Spleen (tissue), 11 donors: ENCODE results near the gene PTPRM. TPM values are rescaled to one million over a fixed set of nuclear protein-coding genes. Genes with fewer than 3 reads are reported as not detected.

Experiments used
- DNase-seq: peaks from one replicate; pipeline ENCODE4 v3.0.0-alpha.2; 2020
- H3K27ac ChIP-seq, 8 donors: fragments of 200-600 bp; sonication (generic) in 7 of 8; 1 replicate in 4 of 8; 2 replicates in 4 of 8; pipeline versions ENCODE4 v1.5.0 to v1.8.0; 2016 to 2021; ENCODE audit warnings: inconsistent platforms in 4 of 8, mild to moderate bottlenecking in 4 of 8, moderate library complexity in 1 of 8
- H3K27me3 ChIP-seq, 7 donors: fragments of 200-600 bp; sonication (generic) in 6 of 7; replicated peaks in 1 of 7; 1 replicate in 4 of 7; 2 replicates in 3 of 7; pipeline versions ENCODE4 v1.5.0 to v1.8.0; 2016 to 2021; ENCODE audit warnings: inconsistent platforms in 3 of 7, mild to moderate bottlenecking in 1 of 7
- H3K36me3 ChIP-seq, 6 donors: fragments of 200-600 bp; sonication (generic) in 5 of 6; 1 replicate in 4 of 6; 2 replicates in 2 of 6; pipeline versions ENCODE4 v1.5.0 to v1.8.0; 2016 to 2021; ENCODE audit warnings: inconsistent platforms in 2 of 6
- H3K4me1 ChIP-seq, 6 donors: fragments of 200-600 bp; sonication (generic) in 5 of 6; 1 replicate in 3 of 6; 2 replicates in 3 of 6; pipeline versions ENCODE4 v1.5.0 to v1.8.0; 2016 to 2021; ENCODE audit warnings: inconsistent platforms in 3 of 6
- H3K4me3 ChIP-seq, 8 donors: fragments of 200-600 bp; sonication (generic) in 7 of 8; 1 replicate in 4 of 8; 2 replicates in 4 of 8; pipeline versions ENCODE4 v1.5.0 to v1.8.0; 2016 to 2021; ENCODE audit warnings: inconsistent platforms in 4 of 8, mild to moderate bottlenecking in 4 of 8, moderate library complexity in 2 of 8
- H3K9me3 ChIP-seq, 8 donors: fragments of 200-600 bp; sonication (generic) in 7 of 8; 1 replicate in 4 of 8; 2 replicates in 4 of 8; pipeline versions ENCODE4 v1.5.0 to v1.8.0; 2016 to 2021; ENCODE audit warnings: inconsistent platforms in 4 of 8
- CTCF ChIP-seq, 11 experiments: fragments of 200-600 bp in 7 of 11; fragments of 450-650 bp in 4 of 11; sonication (generic) in 4 of 11; IDR thresholded peaks in 8 of 11; conservative IDR thresholded peaks in 3 of 11; 1 replicate in 7 of 11; 2 replicates in 4 of 11; pipeline versions ENCODE4 v1.4.0 to v1.8.0; 2016 to 2021; ENCODE audit warnings: antibody characterized with exemption in 11 of 11, inconsistent platforms in 4 of 11, mild to moderate bottlenecking in 1 of 11
- POLR2A ChIP-seq, 3 donors: fragments of 450-650 bp; IDR thresholded peaks; one replicate each; pipeline ENCODE4 v1.5.1; 2017; ENCODE audit warnings: antibody characterized with exemption in 3 of 3, mild to moderate bottlenecking in 1 of 3
- POLR2AphosphoS5 ChIP-seq, 3 donors: sonication (generic); formaldehyde crosslinking; IDR thresholded peaks; one replicate each; pipeline ENCODE4 v1.5.1; 2017; ENCODE audit warnings: antibody characterized with exemption in 3 of 3
- WGBS, 5 donors: extraction: QIAGEN DNeasy Blood & Tissue Kit in 3 of 5; methylation state at CpG; one replicate each; pipeline versions ENCODE4 v1.1.5 to v1.1.7; 2013 to 2018; 5-methylcytosine and 5-hydroxymethylcytosine counted together
- intact Hi-C: fragments of 100-400 bp; cut with DNase I; formaldehyde crosslinking; loops from one replicate; pipeline ENCODE4 v1.15.0; 2023; ENCODE audit warnings: low total_unique reads
- polyA plus RNA-seq, 3 donors: library from polyadenylated mRNA; stranded (reverse); fragments of 200-250 nt; gene quantifications; one replicate each; pipeline ENCODE4 v1.2.1, GENCODE V29; 2013
- total RNA-seq, 7 donors: library from RNA; depleted of rRNA in 3 of 7; stranded (reverse); fragments of >200 nt in 3 of 7; fragmentation: NEBNext Ultra II Directional in 4 of 7; extraction: Animal tissue kit (Norgen Biotek cat#: 25700) in 4 of 7; gene quantifications; one replicate each; pipeline versions ENCODE4 v1.1.0 to v1.2.1, GENCODE V29; 2016 to 2021
- donor health status: healthy with polysubstance abuse.
- donor health status: DM: no; HTN: no; CAD: no; lungs with moderate emphysema.
- donor health status: DM: no; HTN: no; CAD: no.
- donor health status: Bipolar disorder and iron deficiency.
- donor health status: healthy.
- donor health status: DM: no; HTN: no; CAD: no.
- donor health status: DM: yes; HTN: yes; CAD: no.

PTPRM gene
- total and polyA plus RNA-seq, 10 donors = 23.5 to 97.8 (median 62.8) TPM

GRCh38 chr18:7727361-7728076 lies 160.4 kb downstream of the PTPRM start:
- Histone ChIP-seq H3K4me3 (no peak overlapping the region), H3K27me3 (no peaks in the 10 kb centered on the region), H3K9me3 (peaks cover 0 to 4% (median 0%) of the 10 kb centered on the region in 8 donors), H3K36me3 (no peaks in the 10 kb centered on the region), H3K27ac (no peak overlapping the region), H3K4me1 (peaks cover 0 to 8% (median 0%) of the 10 kb centered on the region in 6 donors)
- WGBS, 5 donors = 49 to 70% (median 55%) methylated on average over 2 of the region's 2 CpGs
- intact Hi-C loops = no loop called here
- DNase-seq = no peak
- TF ChIP-seq POLR2A (IDR thresholded peaks at IDR 0.05) (no peak), POLR2AphosphoS5 (IDR thresholded peaks at IDR 0.05) (no peak), CTCF (IDR thresholded peaks at IDR 0.05 in 8 of 11, conservative IDR thresholded peaks at IDR 0.05 in 3 of 11) (no peak)

- H3K9me3 ChIP-seq = peaks cover 0 to 10% (median 3%) of the 10 kb centered on the region in 8 donors
- H3K4me3 ChIP-seq = no peak overlapping the region
- intact Hi-C loops = no loop called here
- H3K36me3 ChIP-seq = no peaks in the 10 kb centered on the region
- DNase-seq = no peak
- TF ChIP-seq POLR2AphosphoS5 (IDR thresholded peaks at IDR 0.05) = no peak
- H3K4me1 ChIP-seq = peaks cover 0 to 8% (median 0%) of the 10 kb centered on the region in 6 donors
- H3K27ac ChIP-seq = no peak overlapping the region
- no peaks in the 10 kb centered on the region for H3K27me3 ChIP-seq
- 81 to 98% (median 91%) methylated on average over 4 of the region's 4 CpGs for WGBS, 5 donors
Observed at GRCh38 chr18:7728297-7728696, 161.2 kb downstream of the PTPRM start.

- DNase-seq = no peak
Observed at GRCh38 chr18:7729868-7730267, 162.8 kb downstream of the PTPRM start.

GRCh38 chr18:7730682-7731081 lies 163.6 kb downstream of the PTPRM start:
- intact Hi-C loops = no loop called here
- H3K36me3 ChIP-seq = no peaks in the 10 kb centered on the region
- H3K9me3 ChIP-seq = peaks cover 0 to 14% (median 4%) of the 10 kb centered on the region in 8 donors
- H3K4me1 ChIP-seq = peaks cover 0 to 8% (median 0%) of the 10 kb centered on the region in 6 donors
- no peak overlapping the region for H3K27ac ChIP-seq
- H3K4me3 ChIP-seq = no peak overlapping the region
- H3K27me3 ChIP-seq = no peaks in the 10 kb centered on the region
- no peak for DNase-seq
- TF ChIP-seq CTCF (IDR thresholded peaks at IDR 0.05 in 8 of 11, conservative IDR thresholded peaks at IDR 0.05 in 3 of 11) (no peak), POLR2A (IDR thresholded peaks at IDR 0.05) (no peak), POLR2AphosphoS5 (IDR thresholded peaks at IDR 0.05) (no peak)
- WGBS, 5 donors = 62 to 79% (median 77%) methylated on average over 4 of the region's 4 CpGs

More at GRCh38 chr18:7729868-7730267, 162.8 kb downstream of the PTPRM start:
- 73 to 94% (median 85%) methylated on average over 3 of the region's 3 CpGs for WGBS, 5 donors
- Histone ChIP-seq H3K27ac (no peak overlapping the region), H3K27me3 (no peaks in the 10 kb centered on the region), H3K4me1 (peaks cover 0 to 8% (median 0%) of the 10 kb centered on the region in 6 donors), H3K9me3 (peaks cover 0 to 14% (median 4%) of the 10 kb centered on the region in 8 donors), H3K4me3 (no peak overlapping the region), H3K36me3 (no peaks in the 10 kb centered on the region)
- TF ChIP-seq POLR2AphosphoS5 (IDR thresholded peaks at IDR 0.05) = no peak
- intact Hi-C loops = no loop called here

- Histone ChIP-seq H3K9me3 (peaks cover 0 to 14% (median 4%) of the 10 kb centered on the region in 8 donors), H3K4me1 (no peaks in the 10 kb centered on the region), H3K27me3 (no peaks in the 10 kb centered on the region), H3K36me3 (no peaks in the 10 kb centered on the region), H3K27ac (no peak overlapping the region), H3K4me3 (no peak overlapping the region)
- WGBS, 5 donors = 86 to 100% (median 94%) methylated on average over 1 of the region's 1 CpG
- no peak for DNase-seq
- intact Hi-C loops = no loop called here
- no peak for TF ChIP-seq POLR2A (IDR thresholded peaks at IDR 0.05)
- TF ChIP-seq POLR2AphosphoS5 (IDR thresholded peaks at IDR 0.05) = no peak
- TF ChIP-seq CTCF (IDR thresholded peaks at IDR 0.05 in 8 of 11, conservative IDR thresholded peaks at IDR 0.05 in 3 of 11) = no peak
Observed at GRCh38 chr18:7733642-7734041, 166.5 kb downstream of the PTPRM start.
